A673 (cell line): ENCODE measurements around the gene STING1.
"Not testable (repeated sequence)": the region's sequence is repeated elsewhere in the genome, so short reads cannot be mapped to it uniquely, and the experiment has no call there.

ENCODE experiments used
- CTCF ChIP-seq: fragments of 300-800, 200-600 bp; sonication (generic); conservative IDR thresholded peaks from 2 replicates; pipeline ENCODE4 v1.5.1; 2017; ENCODE audit warnings: low read depth, mild to moderate bottlenecking, antibody characterized with exemption, low read length, moderate library complexity, mixed read lengths
- EZH2 ChIP-seq: fragments of 200-600 bp; sonication (generic); IDR thresholded peaks from 2 replicates; pipeline ENCODE4 v1.6.1; 2017; ENCODE audit warnings: borderline replicate concordance, low read depth, mild to moderate bottlenecking, mixed read lengths, antibody characterized with exemption, low read length; ENCODE audit not compliant: poor library complexity, severe bottlenecking

GRCh38 chr5:139530079-139530478, 47.5 kb upstream of the STING1 start:
- TF ChIP-seq CTCF, EZH2: not testable (repeated sequence)
